NCI-H510A (cell line): ENCODE results near the gene LDAH.
"Not testable (repeated sequence)": the region's sequence is repeated elsewhere in the genome, so short reads cannot be mapped to it uniquely, and the experiment has no call there.

Experiments
- DNase-seq: peaks from one replicate; lab custom pipeline; 2025; lab: John Stamatoyannopoulos, UW

The LDAH gene

GRCh38 chr2:20822535-20823490, at the start of gene LDAH:
Gene LDAH, minus strand, starts transcription at chr2:20823101. Its CDS starts 21,638 bp downstream, at chr2:20801463.
- DNase-seq: peak; percentile 70

DNA sequence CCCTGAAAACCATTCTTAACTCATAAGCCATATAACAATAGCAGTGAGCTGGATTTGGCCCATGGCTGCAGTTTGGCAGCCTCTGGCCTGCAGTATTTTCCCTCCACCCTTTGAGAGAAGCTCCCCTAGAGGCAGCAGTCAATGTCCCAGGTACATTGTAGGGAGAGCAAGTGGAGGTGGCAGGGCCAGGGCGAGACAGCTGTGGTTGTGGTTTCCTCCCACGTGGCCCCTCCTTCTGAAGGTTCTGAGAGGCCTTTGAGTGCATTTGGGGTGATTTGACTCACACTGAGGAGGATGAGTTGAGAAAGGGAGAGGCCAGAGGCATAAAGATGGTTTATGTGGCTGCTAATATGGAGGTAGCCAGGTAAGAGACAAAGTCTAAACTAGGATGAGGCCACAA, 45.5 kb upstream of the LDAH start:
- no peak for DNase-seq

GRCh38 chr2:20862850-20863249, 39.9 kb upstream of the LDAH start:
- no peak for DNase-seq

GRCh38 chr2:20855456-20855855, 32.6 kb upstream of the LDAH start:
- DNase-seq: no peak

- DNase-seq: no peak
These were observed 29.8 kb upstream of the LDAH start for GRCh38 chr2:20852670-20853069.

GRCh38 chr2:20852139-20852538, 29.2 kb upstream of the LDAH start:
- DNase-seq: no peak

GRCh38 chr2:20844246-20844645, 21.3 kb upstream of the LDAH start:
- no peak for DNase-seq

DNA sequence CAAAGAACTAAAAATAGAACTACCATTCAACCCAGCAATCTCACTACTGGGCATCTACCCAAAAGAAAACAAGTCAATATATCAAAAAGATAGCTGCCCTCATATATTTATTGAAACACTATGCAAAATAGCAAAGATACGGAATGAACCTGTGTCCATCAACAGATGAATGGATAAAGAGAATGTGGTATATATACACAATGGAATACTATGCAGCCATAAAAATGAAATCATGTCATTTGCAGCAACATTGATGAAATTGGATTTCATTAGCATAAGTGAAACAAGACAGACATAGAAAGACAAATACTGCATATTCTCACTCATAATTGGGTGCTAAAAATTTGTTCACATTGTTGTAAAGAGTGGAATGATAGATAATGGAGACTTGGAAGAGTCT, 16.2 kb upstream of the LDAH start:
- DNase-seq: no peak

GRCh38 chr2:20838016-20838415, 15.1 kb upstream of the LDAH start:
- DNase-seq: no peak

DNA sequence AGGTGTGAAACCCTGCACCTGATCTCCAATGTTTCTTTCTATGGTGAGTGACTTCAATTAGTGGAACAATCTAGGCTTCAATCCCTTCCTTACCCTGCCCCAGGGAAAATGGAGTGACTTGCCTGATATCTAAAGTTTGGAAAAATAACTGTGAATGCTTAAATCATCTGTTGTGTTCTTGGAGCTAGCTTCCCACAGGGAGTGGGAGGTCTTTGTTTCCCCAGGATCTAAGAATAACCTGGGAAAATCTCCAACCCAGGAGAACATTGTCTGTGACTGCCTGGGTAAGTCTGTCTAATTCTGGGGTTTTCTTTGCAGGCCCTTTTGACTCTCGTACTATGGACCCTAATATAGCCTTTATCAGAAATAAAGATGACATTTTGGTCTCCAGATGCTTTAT, 13.6 kb upstream of the LDAH start:
- no peak for DNase-seq

- DNase-seq: no peak
These were observed 11.4 kb upstream of the LDAH start for GRCh38 chr2:20834331-20834730.

DNA sequence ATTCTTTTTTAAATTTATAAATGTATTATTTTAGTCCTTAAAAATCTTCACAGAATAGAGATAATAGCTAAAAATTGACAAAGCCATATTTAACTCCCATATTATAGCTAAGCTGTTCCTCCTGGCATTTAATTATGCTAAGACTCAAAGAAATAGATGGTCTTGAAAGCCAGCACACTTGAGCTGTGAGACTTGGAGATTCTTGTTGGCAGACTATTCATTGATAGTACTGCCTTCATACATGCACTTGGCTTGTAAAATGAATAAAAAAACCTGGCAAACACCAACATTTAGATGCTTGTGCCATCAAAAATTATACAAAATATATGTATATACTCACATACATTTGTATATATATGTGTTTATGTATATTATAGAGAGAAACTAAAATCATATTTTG, 9.7 kb upstream of the LDAH start:
- DNase-seq: no peak

- no peak for DNase-seq
These were observed 7.0 kb upstream of the LDAH start for GRCh38 chr2:20829861-20830260.

- no peak for DNase-seq
These were observed 1.0 kb upstream of the LDAH start for GRCh38 chr2:20823917-20824316.

DNA sequence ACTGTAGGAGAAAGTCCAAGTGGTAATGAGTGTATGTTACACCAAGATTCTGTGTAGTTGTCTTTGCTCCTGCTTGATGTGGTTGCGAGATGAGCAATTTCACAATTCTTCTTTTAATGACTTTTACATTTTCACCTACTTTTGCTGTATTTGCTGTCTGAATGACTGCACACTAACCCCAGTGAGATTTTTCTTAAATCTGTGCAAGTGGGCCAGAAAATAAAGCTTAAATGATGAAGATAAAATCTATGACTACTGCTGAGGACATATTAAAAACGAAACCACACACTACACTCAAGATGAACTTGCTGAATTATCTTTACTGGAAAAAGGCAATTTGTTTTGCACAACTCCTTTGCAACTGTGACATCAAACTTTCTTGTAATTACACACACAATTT, 4.1 kb downstream of the LDAH start:
- no peak for DNase-seq

GRCh38 chr2:20815216-20815615, 7.7 kb downstream of the LDAH start:
- no peak for DNase-seq

GRCh38 chr2:20812779-20813178, 10.1 kb downstream of the LDAH start:
- DNase-seq: no peak

- DNase-seq: no peak
These were observed 16.6 kb downstream of the LDAH start for GRCh38 chr2:20806286-20806685.

- DNase-seq: no peak
These were observed 18.9 kb downstream of the LDAH start for GRCh38 chr2:20803974-20804373.

DNA sequence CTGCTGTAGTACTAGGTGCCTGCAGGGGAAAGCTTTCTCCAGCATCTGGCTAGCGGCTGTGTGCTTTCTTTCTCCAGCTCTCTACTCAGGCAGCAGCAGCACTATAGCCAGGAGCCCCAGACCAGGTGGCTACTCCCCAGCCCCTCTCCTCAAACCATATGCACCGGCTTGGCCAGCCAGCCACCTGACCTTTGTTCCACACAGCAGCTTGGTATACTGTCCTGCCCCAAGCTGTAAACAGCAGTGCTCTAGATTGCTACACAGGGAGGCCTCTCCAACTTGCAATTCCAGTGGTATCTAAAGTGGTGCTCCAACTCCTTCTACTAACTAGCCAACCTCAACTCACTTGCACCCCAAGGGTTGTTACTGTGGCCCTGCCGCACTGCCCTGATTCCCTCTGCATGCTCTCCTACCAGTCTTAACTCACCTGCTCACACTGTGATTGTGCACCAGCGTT, 19.6 kb downstream of the LDAH start:
- DNase-seq: no peak

DNA sequence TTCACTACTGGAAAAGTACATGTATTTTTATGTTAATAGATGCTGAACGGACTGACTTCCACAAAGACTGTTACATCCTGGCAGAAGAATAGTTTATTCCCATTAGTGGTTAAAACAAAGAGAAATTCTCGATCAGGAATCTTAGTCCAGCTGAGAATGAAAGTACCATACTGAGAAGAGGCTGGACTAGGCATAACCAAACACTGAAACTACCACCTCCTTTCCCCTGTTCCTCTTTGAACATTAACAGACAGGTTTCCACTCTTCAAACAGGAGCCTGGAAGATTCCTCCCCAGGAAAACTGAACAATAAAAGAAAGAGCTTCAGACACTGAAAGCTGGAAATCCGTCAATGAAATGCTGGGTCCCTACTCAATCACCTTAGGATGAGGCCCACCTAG, 25.8 kb downstream of the LDAH start:
- no peak for DNase-seq

GRCh38 chr2:20796374-20796791, 26.5 kb downstream of the LDAH start:
- no peak for DNase-seq

DNA sequence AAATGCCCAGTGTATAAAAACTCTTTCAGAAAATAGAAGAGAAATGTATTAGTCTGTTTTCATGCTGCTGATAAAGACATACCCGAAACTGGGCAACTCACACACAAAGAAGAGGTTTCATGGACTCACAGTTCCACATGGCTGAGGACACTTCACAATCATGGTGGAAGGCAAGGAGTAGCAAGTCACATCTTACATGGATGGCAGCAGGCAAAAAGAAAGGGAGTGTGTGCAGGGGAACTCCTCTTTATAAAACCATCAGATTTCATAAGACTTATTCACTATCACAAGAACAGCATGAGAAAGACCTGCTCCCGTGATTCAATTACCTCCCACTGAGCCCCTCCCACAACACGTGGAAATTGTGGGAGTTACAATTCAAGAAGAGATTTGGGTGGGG, 29.0 kb downstream of the LDAH start:
- DNase-seq: not testable (repeated sequence)
